ENCODE data around the gene BMP6.

DNA sequence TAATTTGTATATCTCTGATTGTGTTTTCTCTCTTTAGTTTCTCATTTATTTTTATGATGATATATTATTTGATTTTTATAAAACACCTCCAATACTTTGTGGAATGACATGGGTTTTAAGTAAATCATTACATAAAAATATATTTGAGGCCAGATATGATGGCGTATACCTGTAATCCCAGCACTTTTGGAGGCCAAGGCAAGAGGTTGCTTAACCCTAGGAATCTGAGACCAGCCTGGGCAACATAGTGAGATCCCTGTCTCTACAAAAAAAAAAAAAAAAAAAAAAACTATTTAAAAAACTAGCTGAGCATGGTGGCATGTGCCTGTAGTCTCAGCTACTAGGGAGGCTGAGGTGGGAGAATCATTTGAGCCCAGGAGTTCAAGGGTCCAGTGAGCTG, 87.3 kb downstream of the BMP6 start:
- TF ChIP-seq, protein P1, sequence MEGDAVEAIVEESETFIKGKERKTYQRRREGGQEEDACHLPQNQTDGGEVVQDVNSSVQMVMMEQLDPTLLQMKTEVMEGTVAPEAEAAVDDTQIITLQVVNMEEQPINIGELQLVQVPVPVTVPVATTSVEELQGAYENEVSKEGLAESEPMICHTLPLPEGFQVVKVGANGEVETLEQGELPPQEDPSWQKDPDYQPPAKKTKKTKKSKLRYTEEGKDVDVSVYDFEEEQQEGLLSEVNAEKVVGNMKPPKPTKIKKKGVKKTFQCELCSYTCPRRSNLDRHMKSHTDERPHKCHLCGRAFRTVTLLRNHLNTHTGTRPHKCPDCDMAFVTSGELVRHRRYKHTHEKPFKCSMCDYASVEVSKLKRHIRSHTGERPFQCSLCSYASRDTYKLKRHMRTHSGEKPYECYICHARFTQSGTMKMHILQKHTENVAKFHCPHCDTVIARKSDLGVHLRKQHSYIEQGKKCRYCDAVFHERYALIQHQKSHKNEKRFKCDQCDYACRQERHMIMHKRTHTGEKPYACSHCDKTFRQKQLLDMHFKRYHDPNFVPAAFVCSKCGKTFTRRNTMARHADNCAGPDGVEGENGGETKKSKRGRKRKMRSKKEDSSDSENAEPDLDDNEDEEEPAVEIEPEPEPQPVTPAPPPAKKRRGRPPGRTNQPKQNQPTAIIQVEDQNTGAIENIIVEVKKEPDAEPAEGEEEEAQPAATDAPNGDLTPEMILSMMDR (IDR thresholded peaks at IDR 0.05; ENCODE audit: low read length), result no peak
- no peak for TF ChIP-seq EZH2 (optimal IDR thresholded peaks at IDR 0.05; ENCODE audit: low read depth, low read length)

Data from MM.1S (cell line).